HG02571 (cell line): ENCODE measurements around the gene ARMC7.
"Not testable (repeated sequence)": the region's sequence is repeated elsewhere in the genome, so short reads cannot be mapped to it uniquely, and the experiment has no call there.

Experiments used
- ATAC-seq: cut with Tn5 transposase; IDR thresholded peaks from one replicate; pipeline ENCODE4 v1.9.1; 2021; ENCODE audit warnings: mild to moderate bottlenecking, moderate library complexity; ENCODE audit not compliant: unreplicated experiment

ARMC7 gene

DNA sequence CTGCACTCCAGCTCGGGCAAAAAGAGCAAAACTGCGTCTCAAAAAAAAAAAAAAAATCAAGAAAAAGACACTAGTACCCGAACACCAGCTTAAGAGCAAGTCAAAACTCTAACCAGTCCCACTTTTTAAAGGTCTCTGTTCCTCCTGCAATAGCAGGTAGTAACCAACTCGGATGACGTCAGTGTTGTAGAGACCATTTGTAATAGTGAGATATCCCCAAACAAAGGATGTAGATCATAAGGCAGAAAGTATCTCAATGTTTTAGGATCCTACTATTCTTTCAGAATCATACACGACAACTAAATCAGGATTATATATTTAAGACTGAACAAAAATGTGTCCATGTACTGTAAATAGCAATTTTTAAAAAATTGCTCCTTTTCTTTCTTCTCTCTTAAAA, 42.2 kb downstream of the ARMC7 start:
- no peak for ATAC-seq

DNA sequence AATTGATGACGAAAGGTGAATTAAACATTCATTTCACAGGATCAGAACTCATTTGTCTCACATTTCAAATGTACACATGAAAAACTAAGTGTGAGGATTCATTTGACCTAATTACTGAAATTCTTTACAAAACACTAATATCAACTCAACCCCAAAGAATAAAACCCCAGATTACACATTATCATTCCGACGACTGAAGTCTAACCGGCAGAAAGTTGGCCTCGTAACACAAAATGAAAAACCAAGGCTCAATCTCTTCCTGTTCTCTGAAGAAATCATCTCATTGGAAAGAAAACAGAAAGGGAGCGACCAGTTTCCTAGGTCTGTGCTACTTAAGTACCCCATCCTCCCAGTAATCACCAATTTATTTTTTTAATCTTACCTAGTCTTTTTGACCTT, 42.8 kb downstream of the ARMC7 start:
- ATAC-seq, result no peak

DNA sequence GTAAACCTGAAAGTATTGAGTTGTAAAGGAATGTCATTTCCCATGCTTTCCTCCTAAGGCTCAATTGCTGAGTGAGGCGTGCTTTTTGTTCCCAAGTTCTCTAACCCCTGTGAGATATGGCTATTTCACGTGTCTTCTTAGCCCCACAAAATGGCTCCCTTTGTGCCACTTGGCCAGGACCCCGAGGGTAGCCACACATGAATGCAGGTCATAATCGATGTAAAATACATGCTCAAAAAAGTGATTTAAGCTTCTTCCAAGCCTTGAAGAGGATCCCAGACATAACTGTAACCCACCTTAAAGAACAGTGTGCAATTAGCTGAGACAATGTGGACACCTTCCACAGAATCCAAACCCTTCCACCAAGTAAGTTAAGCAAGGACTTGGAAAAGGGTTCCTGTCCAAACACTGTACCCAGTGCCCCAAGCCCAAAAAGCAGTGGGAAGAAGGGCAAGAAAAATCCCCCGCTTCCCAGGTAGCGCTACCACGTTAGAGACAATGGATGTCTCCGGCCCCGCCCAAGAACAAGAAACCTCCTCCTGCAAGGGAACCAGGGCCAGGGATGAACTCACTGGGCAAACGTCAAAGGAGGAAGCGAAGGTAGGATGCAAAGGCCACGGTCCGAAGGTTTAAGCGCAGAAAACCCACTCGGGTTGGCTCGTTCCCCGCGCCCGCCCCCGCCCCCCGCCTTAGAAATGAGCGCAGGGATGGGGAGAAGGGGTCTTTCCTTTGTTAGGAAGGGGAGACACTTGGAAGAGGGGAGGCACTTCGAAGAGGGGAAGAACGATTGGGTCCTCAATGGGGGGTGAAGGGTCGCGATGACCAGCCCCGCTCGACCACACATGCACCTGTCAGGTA, 43.4 kb downstream of the ARMC7 start:
- no peak for ATAC-seq

DNA sequence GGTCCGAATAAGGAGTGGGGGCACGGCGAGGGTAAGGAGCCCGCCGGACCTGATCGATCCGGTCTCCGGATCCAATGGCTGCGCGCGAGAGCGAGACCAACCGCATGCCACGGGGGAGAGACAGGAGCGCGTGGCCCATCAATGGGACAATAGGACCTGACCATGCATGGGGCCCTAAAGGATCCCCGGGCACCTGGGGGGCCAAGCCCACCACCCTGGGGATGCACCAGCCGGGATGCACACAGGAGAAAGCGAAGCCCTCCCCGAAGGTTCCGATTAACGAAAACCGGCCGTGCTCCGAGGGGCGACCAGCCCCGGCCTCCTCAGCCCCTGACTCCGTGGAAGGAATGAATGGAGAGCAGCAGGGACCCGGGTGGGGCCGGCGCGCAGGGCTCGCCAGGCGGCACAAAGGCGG, 44.0 kb downstream of the ARMC7 start:
- ATAC-seq, result peak; percentile 11

DNA sequence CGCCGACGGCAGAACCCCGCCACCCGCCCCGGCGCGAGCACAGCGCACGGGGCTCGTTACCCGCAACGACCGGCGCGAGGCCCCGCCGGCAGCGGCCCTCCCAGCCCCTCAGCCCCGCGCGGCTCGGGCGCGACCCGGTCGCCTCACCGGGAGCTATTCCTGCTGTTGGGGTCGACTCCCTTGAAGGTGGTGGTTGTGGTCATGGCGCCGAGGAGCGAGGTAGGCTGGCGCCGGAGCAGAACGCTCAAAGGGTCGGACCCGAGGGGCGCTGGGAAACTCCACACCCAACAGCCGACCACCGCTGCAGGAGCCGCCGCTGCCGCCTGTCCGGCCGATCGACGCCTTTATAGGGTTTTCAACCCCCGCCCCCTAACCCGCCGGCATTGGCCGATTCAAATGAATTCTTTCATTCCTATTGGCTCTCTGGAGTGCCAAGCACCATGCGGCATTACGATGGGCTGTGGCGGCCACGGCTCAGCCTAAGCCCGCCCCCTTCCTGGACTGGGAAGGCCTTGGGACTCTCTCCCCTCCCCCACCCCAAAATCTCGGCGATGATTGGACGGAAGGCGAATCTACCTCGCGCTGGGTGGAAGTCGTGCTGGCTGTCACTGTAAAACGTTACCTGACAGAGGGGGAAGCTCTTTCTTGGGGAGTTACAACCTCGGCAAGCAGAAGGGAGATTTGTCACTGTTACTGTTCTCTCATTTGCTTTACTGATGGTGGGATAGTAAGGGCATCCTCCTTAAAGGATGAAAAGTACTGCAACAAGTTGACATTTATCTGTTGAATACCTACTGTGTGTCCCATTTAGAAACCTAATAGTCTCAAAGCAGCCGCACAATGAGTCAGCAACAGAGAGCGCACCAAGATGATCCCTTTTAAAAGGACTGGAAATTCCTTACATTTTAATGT, 44.7 kb downstream of the ARMC7 start, which contains the start of gene JPT1:
Gene JPT1 (minus strand): TSS at position 318 of the 912 bp plus-strand sequence. CDS start 115 bp downstream, at position 203.
- peak; percentile 93 for ATAC-seq

DNA sequence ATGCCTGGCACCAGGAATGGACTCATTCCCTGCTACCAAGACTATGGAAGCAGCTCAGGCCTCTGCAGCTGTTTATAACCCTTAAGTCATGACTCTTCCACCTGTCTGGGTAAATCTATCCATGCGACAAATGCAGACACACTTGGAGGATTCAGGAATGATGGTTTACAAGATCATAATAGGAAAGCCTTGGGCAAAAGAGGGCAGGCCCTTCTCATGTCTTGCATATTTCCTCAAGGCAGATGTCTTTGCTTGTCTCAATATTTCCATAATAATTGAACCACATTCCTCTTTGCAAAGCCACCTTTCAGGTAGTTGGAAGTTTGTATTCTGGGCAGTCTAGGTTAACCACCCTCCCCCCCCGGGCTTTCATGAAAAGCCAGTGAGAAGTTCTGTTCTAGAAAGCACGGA, 45.4 kb downstream of the ARMC7 start:
- no peak for ATAC-seq

DNA sequence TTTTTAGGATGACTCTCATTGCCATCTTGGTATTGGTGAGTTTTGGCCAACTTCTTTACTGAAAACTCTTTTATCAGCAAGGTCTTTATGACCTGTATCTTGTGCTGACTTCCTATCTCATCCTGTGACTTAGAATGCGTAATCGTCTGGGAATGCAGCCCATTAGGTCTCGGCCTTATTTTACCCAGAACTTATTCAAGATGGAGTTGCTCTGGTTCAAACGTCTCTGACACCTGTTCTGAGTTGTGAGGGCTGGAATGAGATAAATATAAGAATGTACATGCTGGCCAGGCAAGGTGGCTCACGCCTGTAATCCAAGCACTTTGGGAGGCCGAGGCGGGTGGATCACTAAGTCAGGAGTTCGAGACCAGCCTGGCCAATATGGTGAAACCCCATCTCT, 48.7 kb downstream of the ARMC7 start:
- ATAC-seq, result not testable (repeated sequence)

DNA sequence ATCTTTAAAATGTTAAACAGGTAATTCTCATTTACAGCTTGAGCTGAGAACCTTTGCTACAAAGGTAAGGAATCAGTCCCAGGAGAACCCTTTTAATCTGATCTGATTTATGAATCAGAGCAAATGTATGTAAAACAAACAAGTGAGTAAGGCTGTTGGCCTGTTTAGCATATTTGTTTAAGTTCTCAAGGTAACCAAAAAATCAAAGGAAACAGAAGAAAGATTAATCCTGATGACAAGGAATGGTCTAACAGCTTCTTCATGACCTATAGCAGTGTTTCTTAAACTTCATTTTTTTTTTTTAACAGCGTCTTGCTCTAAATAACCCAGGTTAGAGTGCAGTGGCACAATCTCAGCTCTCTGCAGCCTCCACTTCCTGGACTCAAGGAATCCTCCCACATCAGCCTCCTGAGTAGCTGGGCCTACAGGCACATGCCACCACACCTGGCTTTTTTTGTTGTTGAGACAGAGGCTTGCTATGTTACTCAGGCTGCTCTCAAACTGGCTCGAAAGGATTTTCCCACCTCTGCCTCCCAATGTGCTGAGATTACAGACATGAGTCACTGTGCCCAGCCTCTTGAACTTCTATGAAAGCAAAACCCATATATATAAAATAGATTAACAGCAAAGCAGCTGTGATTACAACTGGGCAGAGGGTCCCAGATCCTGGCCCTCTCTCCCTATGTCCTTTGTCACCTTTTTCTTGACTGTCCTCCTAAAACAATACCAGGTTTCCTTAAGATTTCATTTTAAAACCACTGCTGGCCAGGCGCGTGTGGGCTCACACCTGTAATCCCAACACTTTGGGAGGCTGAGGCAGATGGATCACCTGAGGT, 49.6 kb downstream of the ARMC7 start:
- no peak for ATAC-seq

DNA sequence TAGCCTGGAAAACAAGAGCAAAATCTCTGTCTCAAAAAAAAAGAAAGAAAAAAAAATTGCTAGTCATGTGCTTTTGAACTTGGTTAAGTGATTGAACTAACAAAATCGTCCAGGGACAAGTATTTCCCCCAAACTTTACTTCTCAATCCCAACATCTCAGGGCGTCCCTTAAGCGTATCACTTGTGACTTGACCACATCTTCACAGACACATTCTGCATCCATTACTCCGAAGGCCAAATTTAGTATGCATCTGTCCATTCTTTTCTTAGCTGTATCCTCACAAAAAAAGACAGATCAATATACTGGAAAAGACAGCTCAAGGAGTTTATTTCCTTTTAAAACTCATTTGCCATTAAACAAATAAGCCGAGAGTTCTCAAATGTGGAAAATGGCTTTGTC, 50.4 kb downstream of the ARMC7 start:
- no peak for ATAC-seq

DNA sequence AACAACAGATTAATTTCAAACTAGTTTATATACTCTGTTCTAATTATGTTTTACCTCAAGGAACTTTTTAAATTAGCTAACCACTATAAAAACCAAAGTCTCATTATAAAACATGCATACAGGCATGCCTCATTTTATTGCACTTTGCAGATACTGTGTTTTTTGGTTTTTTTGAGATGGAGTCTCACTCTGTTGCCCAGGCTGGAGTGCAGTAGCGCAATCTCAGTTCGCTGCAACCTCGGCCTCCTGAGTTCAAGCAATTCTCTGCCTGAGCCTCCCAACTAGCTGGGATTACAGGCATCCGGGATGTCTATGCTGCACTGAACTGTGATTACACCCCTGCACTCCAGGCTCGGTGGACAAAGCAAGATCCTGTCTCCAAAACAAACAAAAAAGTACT, 53.3 kb downstream of the ARMC7 start:
- ATAC-seq, result no peak

DNA sequence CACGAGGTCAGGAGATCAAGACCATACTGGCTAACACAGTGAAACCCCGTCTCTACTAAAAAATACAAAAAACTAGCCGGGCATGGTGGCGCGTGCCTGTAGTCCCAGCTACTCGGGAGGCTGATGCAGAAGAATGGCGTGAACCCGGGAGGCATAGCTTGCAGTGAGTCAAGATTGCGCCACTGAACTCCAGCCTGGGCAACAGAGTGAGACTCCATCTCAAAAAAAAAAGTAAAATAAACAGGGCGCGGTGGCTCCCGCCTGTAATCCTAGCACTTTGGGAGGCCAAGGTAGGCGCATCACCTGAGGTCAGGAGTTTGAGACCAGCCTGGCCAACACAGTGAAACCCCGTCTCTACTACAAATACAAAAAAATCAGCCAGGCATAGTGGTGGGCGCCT, 54.8 kb downstream of the ARMC7 start:
- not testable (repeated sequence) for ATAC-seq

DNA sequence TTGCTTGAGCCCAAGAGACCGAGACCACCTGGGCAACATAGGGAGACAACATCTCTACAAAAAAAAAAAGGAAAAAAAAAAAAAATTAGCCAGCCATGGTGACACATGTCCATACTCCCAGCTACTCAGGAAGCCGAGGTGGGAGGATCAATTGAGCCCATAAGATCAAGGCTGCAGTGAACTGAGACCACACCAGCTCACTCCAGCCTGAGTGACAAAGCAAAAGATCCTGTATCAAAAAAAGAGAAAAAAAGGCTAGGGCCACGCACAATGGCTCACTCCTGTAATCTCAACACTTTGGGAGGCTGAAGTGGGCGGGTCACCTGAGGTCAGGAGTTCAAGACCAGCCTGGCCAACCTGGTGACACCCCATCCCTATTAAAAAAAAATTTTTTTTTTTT, 59.2 kb downstream of the ARMC7 start:
- no peak for ATAC-seq

DNA sequence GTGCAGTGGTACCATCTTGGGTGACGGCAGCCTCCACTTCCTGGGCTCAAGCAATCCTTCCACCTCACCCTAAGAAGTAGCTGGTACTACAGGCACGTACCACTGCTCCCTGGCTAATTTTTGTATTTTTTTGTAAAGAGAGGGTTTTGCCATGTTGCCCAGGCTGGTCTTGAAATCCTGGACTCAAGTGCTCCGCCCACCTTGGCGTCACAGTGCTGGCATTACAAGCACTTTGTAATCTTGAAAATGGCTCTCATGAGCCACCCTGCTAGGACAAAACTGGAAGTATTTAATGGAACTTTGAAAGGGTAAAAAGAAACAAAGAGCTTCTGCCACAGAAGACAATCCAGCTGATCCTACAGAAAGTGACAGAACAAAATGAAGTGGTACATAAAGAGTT, 63.8 kb downstream of the ARMC7 start:
- ATAC-seq, result no peak

DNA sequence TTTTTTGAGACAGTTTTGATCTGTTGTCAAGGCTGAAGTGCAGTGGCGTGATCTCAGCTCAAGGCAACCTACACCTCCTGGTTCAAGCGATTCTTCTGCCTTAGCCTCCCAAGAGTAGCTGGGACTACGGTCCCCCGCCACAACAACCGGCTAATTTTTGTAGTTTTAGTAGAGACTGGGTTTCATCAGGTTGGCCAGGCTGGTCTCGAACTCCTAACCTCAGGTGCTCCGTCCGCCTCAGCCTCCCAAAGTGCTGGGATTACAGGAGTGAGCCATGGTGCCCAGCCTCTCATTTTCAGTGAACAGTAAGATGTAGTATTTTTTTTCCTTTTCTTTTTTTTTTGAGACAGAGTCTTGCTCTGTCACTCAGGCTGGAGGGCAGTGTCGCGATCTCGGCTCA, 65.2 kb downstream of the ARMC7 start:
- no peak for ATAC-seq

DNA sequence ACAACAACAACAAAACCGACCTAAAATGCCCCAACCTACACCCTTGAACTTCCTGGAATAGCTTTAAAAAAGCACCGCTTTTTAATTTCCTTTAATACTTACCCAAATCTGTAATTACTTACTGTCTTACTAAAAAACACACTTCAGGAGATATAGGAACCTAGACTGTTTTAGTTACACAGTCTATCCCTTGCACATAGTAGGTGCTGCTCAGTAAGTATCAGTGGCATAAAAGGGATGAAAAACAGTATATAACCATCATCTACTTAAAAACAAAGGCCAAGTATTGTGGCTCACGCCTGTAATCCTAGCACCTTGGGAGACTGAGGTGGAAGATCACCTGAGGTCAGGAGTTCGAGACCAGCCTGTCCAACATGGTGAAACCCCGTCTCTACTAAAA, 66.9 kb downstream of the ARMC7 start:
- ATAC-seq, result no peak

DNA sequence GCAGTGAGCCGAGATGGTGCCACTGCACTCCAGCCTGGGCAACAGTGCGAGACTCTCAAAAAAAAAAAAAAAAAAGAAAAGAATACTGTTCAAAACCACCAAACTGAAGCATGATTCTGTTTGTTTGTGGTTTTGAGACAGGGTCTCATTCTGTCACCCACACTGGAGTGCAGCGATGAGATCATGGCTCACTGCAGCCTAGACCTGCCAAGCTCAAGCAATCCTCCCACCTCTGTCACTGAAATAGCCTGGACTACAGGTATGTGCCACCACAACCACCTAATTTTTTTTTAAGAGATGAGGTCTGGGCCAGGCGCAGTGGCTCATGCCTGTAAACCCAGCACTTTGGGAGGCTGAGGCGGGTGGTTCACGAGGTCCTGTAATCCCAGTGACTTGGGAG, 68.7 kb downstream of the ARMC7 start:
- no peak for ATAC-seq
